GM04503 (cell line): ENCODE results near the gene ABI3BP.

ENCODE experiments used
- DNase-seq: peaks from one replicate; pipeline ENCODE4 v3.0.0-alpha.2; 2012; ENCODE audit warnings: low read depth

ABI3BP gene

GRCh38 chr3:100891033-100891432 is 102.2 kb downstream of the ABI3BP start:
- no peak for DNase-seq

- DNase-seq = no peak
Measured at GRCh38 chr3:100888881-100889280, 104.3 kb downstream of the ABI3BP start.

- peak; percentile 34 for DNase-seq
Measured at GRCh38 chr3:100882571-100882984, 110.6 kb downstream of the ABI3BP start.

DNA sequence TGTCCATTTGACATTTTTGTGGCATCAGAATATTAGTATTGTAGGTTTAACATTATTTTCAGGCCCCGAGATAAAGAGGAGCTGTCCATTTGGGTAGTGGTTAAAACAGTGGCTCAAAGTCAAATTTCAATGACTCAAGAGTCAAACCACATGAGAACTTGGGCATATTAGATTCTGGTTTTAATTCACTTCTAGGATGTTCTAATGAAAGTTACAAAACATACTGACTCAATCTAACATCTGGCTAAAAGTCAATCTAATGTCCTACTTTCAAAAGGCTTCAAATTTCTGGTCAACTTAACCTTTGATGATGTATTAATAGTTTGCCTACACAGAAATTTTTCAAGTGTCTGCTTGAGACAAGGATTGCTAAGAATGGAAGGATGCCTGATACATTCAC is 112.4 kb downstream of the ABI3BP start:
- DNase-seq = no peak

DNA sequence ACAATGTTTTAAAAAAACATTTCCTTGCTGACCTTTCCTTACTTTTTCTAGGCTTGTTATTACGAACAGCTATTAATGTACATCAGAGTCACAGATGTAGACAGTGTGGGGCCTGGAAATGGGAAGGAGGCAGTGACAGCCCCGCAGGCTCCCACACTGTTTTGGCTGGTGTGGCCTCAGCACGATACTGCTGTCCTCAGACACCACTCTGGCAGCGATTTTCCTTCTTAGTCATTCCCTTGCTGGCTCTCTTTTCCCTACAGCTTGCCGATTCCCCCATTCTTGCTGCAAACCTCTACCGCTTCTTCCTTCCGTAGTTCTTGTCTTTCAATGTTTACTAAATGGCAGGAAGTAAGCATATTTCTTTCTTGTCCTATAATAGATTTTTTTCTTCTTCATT is 113.1 kb downstream of the ABI3BP start:
- no peak for DNase-seq

DNA sequence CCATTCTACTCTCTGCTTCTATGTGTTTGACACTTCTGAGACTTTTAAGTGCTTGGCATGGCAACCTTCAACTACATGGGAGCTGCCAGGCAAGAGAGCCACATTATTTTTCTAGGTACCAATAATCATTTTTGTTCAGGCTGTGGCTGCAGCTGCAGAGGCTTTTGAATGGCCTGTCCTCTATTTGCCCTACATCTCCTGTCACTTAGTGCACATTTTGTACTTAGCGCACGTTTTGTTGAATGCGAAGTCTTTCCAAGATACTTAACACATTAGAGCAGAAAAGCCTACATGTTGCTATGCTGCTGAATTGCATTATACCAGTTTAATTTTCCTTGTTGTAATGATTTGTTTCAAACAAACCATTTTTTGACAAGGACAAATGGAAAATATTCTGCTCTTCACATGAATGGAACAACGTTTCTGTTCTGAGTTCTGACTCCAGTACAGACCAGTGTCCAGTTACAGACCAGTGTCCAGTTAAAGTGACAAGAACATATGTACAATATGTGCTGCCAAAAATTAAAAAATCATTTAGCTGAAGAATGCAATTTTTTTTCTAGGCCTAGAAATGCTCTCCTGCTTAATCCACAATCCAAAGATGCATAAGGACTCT is 113.9 kb downstream of the ABI3BP start:
- no peak for DNase-seq

DNA sequence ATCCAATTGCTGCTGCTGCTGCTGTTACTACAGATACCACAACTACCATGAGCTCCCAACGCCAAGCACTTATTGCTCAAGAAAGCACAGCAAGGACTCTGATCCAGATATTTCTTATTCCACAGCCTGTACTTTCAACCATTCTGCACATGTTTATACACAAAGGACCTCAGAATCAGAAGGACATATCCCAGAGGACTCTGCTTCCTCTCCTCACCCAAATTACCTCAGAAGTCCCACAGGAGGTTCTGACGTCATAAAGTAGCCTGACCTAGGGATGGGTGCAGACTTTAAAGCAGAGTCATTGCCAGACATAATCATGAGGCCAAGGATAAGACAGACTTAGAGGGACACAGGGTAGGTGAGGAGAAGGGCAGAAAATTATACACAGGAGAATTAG is 115.9 kb downstream of the ABI3BP start:
- DNase-seq = no peak

DNA sequence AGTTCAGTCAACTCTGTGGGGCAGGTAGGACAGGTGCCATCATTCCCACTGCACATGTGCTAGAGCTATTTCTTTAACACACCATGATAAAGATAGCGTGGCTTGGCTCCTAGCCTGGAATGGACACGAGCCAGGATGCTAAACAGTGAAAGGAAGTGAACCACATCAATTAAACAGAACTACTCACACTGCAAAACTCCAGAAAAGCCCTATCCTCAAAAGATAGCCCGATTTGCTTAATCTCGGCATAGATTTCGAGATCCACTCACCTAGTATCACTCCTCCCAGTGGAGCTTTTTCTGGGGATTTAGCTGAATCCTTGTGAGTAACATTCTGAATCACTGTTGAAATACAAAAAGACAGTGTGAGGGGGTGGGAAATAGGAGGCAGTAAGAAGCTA is 118.0 kb downstream of the ABI3BP start:
- no peak for DNase-seq

DNA sequence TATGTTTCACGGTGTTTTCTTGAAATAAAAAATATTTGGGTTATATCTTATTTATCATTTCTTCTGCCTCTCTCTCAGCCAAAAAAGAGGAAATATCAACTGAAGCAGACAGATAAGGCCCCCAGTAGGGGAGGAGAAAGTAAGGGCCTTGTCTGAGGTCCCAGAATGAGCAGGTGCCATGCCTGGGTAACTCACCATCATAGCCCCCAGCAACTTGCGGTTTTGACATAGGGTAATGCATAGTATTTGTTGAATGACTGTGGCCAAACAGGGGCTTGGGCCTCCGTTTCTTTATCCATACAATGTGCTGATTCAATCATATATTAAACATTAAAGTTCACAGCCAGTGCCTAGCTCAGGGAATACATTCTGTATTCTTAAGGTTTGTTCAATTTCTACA is 119.6 kb downstream of the ABI3BP start:
- no peak for DNase-seq

DNA sequence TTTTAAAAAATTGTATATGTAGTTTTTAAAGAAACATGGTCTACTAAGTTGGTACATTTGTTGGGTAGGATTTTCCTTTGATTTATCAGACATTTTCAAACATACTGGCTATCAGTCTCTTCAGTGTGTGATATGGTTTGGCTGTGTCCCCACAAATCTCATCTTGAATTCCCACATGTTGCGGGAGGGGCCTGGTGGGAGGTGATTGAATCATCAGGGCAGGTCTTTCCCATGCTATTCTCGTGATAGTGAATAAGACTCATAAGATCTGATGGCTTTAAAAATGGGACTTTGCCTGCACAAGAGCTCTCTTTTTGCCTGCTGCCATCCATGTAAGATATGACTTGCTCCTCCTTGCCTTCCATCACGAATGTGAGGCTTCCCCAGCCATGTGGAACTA is 121.9 kb downstream of the ABI3BP start:
- DNase-seq = no peak

DNA sequence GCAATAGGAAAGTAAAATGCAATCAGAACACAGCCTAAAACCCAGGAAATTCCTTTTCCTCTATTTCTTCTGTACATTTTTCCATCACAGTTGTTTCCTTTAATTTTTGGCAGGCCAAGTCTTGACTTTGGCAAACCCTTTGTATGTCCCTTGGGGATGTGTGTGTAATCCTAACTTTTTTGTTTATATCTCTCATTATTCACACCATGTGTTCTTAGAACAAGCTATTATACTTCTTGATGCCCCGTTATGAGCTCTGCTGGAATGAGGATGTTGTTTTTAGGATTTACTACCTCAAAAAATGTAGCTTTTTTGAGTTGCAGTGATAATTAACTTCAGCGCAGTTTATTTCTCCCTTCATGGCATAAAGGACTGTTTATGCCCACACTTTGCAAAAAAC is 123.4 kb downstream of the ABI3BP start:
- peak; percentile 72 for DNase-seq

DNA sequence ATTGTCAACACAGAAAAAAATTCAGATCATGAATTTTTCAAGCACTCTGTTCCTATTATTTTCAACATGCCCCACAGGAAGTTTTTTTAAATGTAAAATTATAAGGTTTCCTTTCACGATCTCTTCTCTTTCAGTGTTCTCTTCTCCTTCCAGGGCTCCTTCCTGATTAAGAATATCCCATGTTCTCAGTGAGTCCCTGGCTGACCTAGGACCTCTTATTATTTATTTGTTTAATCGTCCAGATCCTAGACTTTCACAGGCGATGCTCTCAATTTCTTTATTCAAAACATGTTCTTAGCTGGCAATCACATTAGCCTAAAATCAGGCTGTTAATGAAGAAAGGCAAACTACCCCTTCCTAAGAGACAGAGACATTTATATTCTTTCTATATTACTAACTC is 124.3 kb downstream of the ABI3BP start:
- no peak for DNase-seq

GRCh38 chr3:100868096-100868495 is 125.1 kb downstream of the ABI3BP start:
- DNase-seq = no peak

- DNase-seq = peak; percentile 18
Measured at GRCh38 chr3:100865442-100865841, 127.8 kb downstream of the ABI3BP start.

- no peak for DNase-seq
Measured at GRCh38 chr3:100864471-100865250, 128.6 kb downstream of the ABI3BP start.

- DNase-seq = no peak
Measured at GRCh38 chr3:100857863-100858262, 135.4 kb downstream of the ABI3BP start.

DNA sequence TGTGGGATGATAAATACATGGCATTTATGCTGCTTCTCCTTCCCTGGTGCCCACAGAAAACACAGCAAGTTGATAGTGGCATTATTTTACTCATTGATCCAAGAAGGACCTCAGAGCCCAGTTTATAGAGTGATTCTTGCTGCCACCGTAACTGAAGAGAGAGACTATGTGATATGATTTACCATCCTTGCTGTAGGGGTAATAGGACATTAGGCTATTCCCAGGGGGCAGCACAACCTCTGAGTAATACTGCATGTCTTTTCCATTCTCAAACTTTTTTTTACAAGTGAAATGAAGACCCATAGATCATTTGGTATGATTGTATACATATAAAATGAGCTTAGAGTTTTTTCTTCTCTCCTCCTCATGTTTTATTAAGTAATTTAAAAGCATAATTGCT is 136.4 kb downstream of the ABI3BP start:
- DNase-seq = no peak

DNA sequence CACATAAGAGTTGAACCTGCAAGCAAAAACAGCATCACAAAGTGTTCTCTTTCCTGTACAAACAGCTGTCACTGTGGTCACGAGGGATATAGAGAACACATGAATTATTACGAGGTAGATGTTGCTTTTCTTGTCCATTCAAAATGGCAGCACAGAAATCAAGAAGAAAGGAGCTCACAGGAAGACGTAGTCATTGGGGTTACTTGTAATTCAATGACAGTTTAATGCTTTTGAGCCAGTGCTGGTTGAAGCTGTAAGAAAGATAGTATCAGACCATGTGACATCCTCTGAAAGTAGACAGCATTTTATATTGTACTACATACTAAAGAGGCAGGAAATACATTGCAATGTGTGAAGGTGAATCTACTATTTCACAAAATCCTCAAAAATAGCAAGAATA is 140.4 kb downstream of the ABI3BP start:
- no peak for DNase-seq

- DNase-seq = no peak
Measured at GRCh38 chr3:100850701-100851100, 142.5 kb downstream of the ABI3BP start.

GRCh38 chr3:100850156-100850555 is 143.1 kb downstream of the ABI3BP start:
- DNase-seq = no peak

- no peak for DNase-seq
Measured at GRCh38 chr3:100844063-100844936, 148.9 kb downstream of the ABI3BP start.

- DNase-seq = no peak
Measured at GRCh38 chr3:100838157-100838556, 155.1 kb downstream of the ABI3BP start.

- DNase-seq = no peak
Measured at GRCh38 chr3:100836661-100837060, 156.6 kb downstream of the ABI3BP start.
